Gastrocnemius medialis (tissue), 4 donors: ENCODE data around the gene NUDT11. TPM values are rescaled to one million over a fixed set of nuclear protein-coding genes. Genes with fewer than 3 reads are reported as not detected.
A peak's percentile ranks its signal among the peaks of the same experiment; 100 is the strongest.

Experiments used
- ATAC-seq, 2 donors: fragments of 150-250 bp; one replicate each; pipeline ENCODE4 v1.9.1; 2016
- DNase-seq, 2 donors: peaks; one replicate each; pipeline ENCODE4 v3.0.0-alpha.2; 2019
- H3K27ac ChIP-seq, 4 donors: fragments of 200-600 bp; sonication (generic); 1 replicate in 1 of 4; 2 replicates in 3 of 4; pipeline ENCODE4 v1.5.1; 2016 to 2018; ENCODE audit warnings: mild to moderate bottlenecking in 2 of 4, moderate library complexity in 1 of 4
- H3K27me3 ChIP-seq, 3 donors: fragments of 200-600 bp; sonication (generic) in 2 of 3; 1 replicate in 1 of 3; 2 replicates in 2 of 3; pipeline versions ENCODE4 v1.5.1 to v1.6.0; 2016 to 2019; ENCODE audit warnings: mild to moderate bottlenecking in 1 of 3, moderate library complexity in 1 of 3
- H3K36me3 ChIP-seq, 2 donors: fragments of 200-600 bp; sonication (generic) in 1 of 2; one replicate each; pipeline ENCODE4 v1.5.1; 2017 to 2018
- H3K4me1 ChIP-seq, 2 donors: fragments of 200-600 bp; sonication (generic) in 1 of 2; one replicate each; pipeline ENCODE4 v1.5.1; 2016 to 2017; ENCODE audit warnings: mild to moderate bottlenecking in 2 of 2
- H3K4me3 ChIP-seq, 4 donors: fragments of 200-600 bp; sonication (generic) in 3 of 4; 1 replicate in 1 of 4; 2 replicates in 3 of 4; pipeline ENCODE4 v1.5.1; 2016 to 2019; ENCODE audit warnings: mild to moderate bottlenecking in 2 of 4
- H3K9me3 ChIP-seq, 3 donors: fragments of 200-600 bp; sonication (generic) in 2 of 3; 1 replicate in 1 of 3; 2 replicates in 2 of 3; pipeline ENCODE4 v1.5.1; 2016 to 2019
- CTCF ChIP-seq, 5 experiments: fragments of 450-650 bp in 3 of 5; fragments of 200-600 bp in 2 of 5; sonication (generic) in 2 of 5; IDR thresholded peaks in 4 of 5; conservative IDR thresholded peaks in 1 of 5; 1 replicate in 4 of 5; 2 replicates in 1 of 5; pipeline ENCODE4 v1.5.1; 2016 to 2019; ENCODE audit warnings: antibody characterized with exemption in 5 of 5, mild to moderate bottlenecking in 3 of 5, moderate library complexity in 3 of 5
- POLR2A ChIP-seq, 2 donors: fragments of 450-650 bp; IDR thresholded peaks; one replicate each; pipeline ENCODE4 v1.6.1; 2017; ENCODE audit warnings: antibody characterized with exemption in 2 of 2, mild to moderate bottlenecking in 2 of 2, moderate library complexity in 2 of 2
- in situ Hi-C, 4 donors: fragments of 200-750 bp; cut with MboI; loops; one replicate each; pipeline versions ENCODE4 v1.15.0 to v1.8.0; 2017; ENCODE audit warnings: low sequenced_read_pairs in 4 of 4
- intact Hi-C: fragments of 100-400 bp; cut with DNase I; formaldehyde crosslinking; loops from one replicate; pipeline ENCODE4 v1.15.1; 2023; ENCODE audit warnings: low total_unique reads
- total RNA-seq, 4 donors: library from RNA; depleted of rRNA; stranded (reverse); fragments of >200 nt; gene quantifications; one replicate each; pipeline versions ENCODE4 v1.1.0 to v1.2.3, GENCODE V29; 2016

NUDT11 gene
- total RNA-seq, 4 donors from 2014 or later, result 0.49 TPM; not detected in 3

- intact Hi-C loops (no loop called here), in situ Hi-C loops (no loop called here)
- Histone ChIP-seq H3K4me1 (no peaks in the 10 kb centered on the region), H3K9me3 (no peaks in the 10 kb centered on the region), H3K36me3 (no peaks in the 10 kb centered on the region), H3K27me3 (no peaks in the 10 kb centered on the region), H3K27ac (no peak overlapping the region), H3K4me3 (no peak overlapping the region)
- ATAC-seq, result no peak
- no peak for TF ChIP-seq CTCF (IDR thresholded peaks at IDR 0.05 in 4 of 5, conservative IDR thresholded peaks at IDR 0.05 in 1 of 5)
- TF ChIP-seq POLR2A (IDR thresholded peaks at IDR 0.05), result no peak
- no peak for DNase-seq
Observed at GRCh38 chrX:51463322-51463721, 33.1 kb downstream of the NUDT11 start.

GRCh38 chrX:51461053-51462044, 35.0 kb downstream of the NUDT11 start:
- in situ Hi-C loops (no loop called here), intact Hi-C loops (no loop called here)
- DNase-seq (no peak), ATAC-seq (no peak)
- Histone ChIP-seq H3K9me3 (no peaks in the 10 kb centered on the region), H3K4me1 (no peaks in the 10 kb centered on the region), H3K36me3 (no peaks in the 10 kb centered on the region), H3K27ac (no peak overlapping the region), H3K4me3 (no peak overlapping the region), H3K27me3 (no peaks in the 10 kb centered on the region)
- TF ChIP-seq POLR2A (IDR thresholded peaks at IDR 0.05) (no peak), CTCF (IDR thresholded peaks at IDR 0.05 in 4 of 5, conservative IDR thresholded peaks at IDR 0.05 in 1 of 5) (peak; percentile 14 to 82 (median 47))

- no peak for TF ChIP-seq CTCF (IDR thresholded peaks at IDR 0.05 in 4 of 5, conservative IDR thresholded peaks at IDR 0.05 in 1 of 5)
- no peak for TF ChIP-seq POLR2A (IDR thresholded peaks at IDR 0.05)
- H3K36me3 ChIP-seq, result no peaks in the 10 kb centered on the region
- no peak overlapping the region for H3K27ac ChIP-seq
- H3K4me1 ChIP-seq, result no peaks in the 10 kb centered on the region
- DNase-seq (no peak), ATAC-seq (no peak)
- intact Hi-C loops (no loop called here), in situ Hi-C loops (no loop called here)
- peaks cover 0 to 1% (median 0%) of the 10 kb centered on the region in 3 donors for H3K27me3 ChIP-seq
- no peaks in the 10 kb centered on the region for H3K9me3 ChIP-seq
- no peak overlapping the region for H3K4me3 ChIP-seq
Observed at GRCh38 chrX:51459125-51459524, 37.3 kb downstream of the NUDT11 start.

- H3K4me3 ChIP-seq, result no peak overlapping the region
- no peaks in the 10 kb centered on the region for H3K9me3 ChIP-seq
- H3K27ac ChIP-seq, result no peak overlapping the region
- TF ChIP-seq POLR2A (IDR thresholded peaks at IDR 0.05), result no peak
- TF ChIP-seq CTCF (IDR thresholded peaks at IDR 0.05 in 4 of 5, conservative IDR thresholded peaks at IDR 0.05 in 1 of 5), result no peak
- peaks cover 0 to 6% (median 0%) of the 10 kb centered on the region in 3 donors for H3K27me3 ChIP-seq
- intact Hi-C loops (no loop called here), in situ Hi-C loops (no loop called here)
- H3K36me3 ChIP-seq, result no peaks in the 10 kb centered on the region
- ATAC-seq (no peak), DNase-seq (no peak)
- no peaks in the 10 kb centered on the region for H3K4me1 ChIP-seq
Observed at GRCh38 chrX:51456814-51457213, 39.6 kb downstream of the NUDT11 start.
